HL-60 (cell line): ENCODE data around the gene JAML.
"Not testable (repeated sequence)": the region's sequence is repeated elsewhere in the genome, so short reads cannot be mapped to it uniquely, and the experiment has no call there.

Experiments
- DNase-seq, 2 experiments: peaks; one replicate each; pipeline ENCODE4 v3.0.0-alpha.2; 2010 to 2020; ENCODE audit warnings: low read depth in 1 of 2, low spot score in 1 of 2
- H3K27ac ChIP-seq: fragments of 250-450 bp; sonication (Bioruptor Pico); replicated peaks from 2 replicates; pipeline ENCODE4 v1.5.1; 2020; ENCODE audit warnings: mild to moderate bottlenecking, moderate library complexity
- H3K27me3 ChIP-seq: fragments of 250-450 bp; sonication (Bioruptor Pico); 2 replicates; pipeline ENCODE4 v1.5.1; 2021; ENCODE audit warnings: mild to moderate bottlenecking, moderate library complexity; ENCODE audit not compliant: insufficient read depth, poor library complexity, severe bottlenecking
- H3K4me3 ChIP-seq: replicated peaks from 2 replicates; pipeline ENCODE4 v1.5.1; 2011; ENCODE audit warnings: mild to moderate bottlenecking, control low read depth, low read length; ENCODE audit not compliant: insufficient read depth
- GABPA ChIP-seq: IDR thresholded peaks from 2 replicates; pipeline ENCODE4 v1.6.1; 2012; ENCODE audit warnings: low read depth
- POLR2AphosphoS5 ChIP-seq: IDR thresholded peaks from 2 replicates; pipeline ENCODE4 v1.6.1; 2012; ENCODE audit warnings: low read depth
- SPI1 ChIP-seq: IDR thresholded peaks from 2 replicates; pipeline ENCODE4 v1.6.1; 2012; ENCODE audit warnings: low read depth, mild to moderate bottlenecking, borderline replicate concordance
- TF ChIP-seq, protein P1 (sequence below): IDR thresholded peaks from one replicate; pipeline ENCODE4 v1.5.1; 2011; ENCODE audit warnings: low read length, control low read depth, inconsistent platforms; ENCODE audit not compliant: insufficient read depth
- TF ChIP-seq, protein P2 (sequence below): IDR thresholded peaks from 2 replicates; pipeline ENCODE4 v1.6.1; 2012; ENCODE audit warnings: low read depth; ENCODE audit not compliant: insufficient replicate concordance

Gene JAML

DNA sequence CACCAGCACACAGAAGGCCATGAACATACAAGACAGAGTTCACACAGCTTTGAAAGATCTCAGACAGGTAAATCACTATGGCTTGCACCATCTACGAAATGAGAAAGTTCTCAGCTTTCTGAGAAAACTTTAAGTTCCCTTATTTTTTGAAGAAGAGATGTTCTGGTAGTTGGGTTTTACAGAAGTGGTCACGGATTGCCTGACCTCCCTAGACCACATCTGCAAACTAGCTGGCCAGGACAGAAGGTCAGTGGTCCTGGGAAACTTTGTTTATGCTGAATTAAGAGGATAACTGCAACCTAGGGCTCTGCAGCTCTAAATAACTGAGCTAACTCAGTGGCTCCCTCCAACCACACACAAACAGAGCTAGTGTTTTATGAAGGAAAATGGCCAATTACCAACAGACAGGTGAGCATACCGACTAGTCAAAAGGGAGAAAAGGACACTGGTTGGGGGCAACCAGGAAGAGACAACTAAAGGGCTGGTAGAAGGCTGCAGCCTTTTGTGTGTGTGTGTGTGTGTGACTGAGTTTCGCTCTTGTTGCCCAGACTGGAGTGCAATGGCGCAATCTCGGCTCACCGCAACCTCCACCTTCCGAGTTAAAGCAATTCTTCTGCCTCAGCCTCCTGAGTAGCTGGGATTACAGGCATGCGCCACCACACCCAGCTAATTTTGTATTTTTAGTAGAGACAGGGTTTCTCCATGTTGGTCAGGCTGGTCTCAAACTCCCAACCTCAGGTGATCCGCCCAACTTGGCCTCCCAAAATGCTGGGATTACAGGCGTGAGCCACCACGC, 39.8 kb downstream of the JAML start:
- Histone ChIP-seq H3K27me3 (no peaks in the 10 kb centered on the region), H3K27ac (peak overlapping the region; percentile 65), H3K4me3 (no peak overlapping the region)
- peak in 1 of 2 experiments; percentile 70 for DNase-seq
- TF ChIP-seq, protein P1, sequence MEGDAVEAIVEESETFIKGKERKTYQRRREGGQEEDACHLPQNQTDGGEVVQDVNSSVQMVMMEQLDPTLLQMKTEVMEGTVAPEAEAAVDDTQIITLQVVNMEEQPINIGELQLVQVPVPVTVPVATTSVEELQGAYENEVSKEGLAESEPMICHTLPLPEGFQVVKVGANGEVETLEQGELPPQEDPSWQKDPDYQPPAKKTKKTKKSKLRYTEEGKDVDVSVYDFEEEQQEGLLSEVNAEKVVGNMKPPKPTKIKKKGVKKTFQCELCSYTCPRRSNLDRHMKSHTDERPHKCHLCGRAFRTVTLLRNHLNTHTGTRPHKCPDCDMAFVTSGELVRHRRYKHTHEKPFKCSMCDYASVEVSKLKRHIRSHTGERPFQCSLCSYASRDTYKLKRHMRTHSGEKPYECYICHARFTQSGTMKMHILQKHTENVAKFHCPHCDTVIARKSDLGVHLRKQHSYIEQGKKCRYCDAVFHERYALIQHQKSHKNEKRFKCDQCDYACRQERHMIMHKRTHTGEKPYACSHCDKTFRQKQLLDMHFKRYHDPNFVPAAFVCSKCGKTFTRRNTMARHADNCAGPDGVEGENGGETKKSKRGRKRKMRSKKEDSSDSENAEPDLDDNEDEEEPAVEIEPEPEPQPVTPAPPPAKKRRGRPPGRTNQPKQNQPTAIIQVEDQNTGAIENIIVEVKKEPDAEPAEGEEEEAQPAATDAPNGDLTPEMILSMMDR, result no peak
- TF ChIP-seq POLR2AphosphoS5, result no peak
- peak; percentile 65 for TF ChIP-seq SPI1
- TF ChIP-seq, protein P2, sequence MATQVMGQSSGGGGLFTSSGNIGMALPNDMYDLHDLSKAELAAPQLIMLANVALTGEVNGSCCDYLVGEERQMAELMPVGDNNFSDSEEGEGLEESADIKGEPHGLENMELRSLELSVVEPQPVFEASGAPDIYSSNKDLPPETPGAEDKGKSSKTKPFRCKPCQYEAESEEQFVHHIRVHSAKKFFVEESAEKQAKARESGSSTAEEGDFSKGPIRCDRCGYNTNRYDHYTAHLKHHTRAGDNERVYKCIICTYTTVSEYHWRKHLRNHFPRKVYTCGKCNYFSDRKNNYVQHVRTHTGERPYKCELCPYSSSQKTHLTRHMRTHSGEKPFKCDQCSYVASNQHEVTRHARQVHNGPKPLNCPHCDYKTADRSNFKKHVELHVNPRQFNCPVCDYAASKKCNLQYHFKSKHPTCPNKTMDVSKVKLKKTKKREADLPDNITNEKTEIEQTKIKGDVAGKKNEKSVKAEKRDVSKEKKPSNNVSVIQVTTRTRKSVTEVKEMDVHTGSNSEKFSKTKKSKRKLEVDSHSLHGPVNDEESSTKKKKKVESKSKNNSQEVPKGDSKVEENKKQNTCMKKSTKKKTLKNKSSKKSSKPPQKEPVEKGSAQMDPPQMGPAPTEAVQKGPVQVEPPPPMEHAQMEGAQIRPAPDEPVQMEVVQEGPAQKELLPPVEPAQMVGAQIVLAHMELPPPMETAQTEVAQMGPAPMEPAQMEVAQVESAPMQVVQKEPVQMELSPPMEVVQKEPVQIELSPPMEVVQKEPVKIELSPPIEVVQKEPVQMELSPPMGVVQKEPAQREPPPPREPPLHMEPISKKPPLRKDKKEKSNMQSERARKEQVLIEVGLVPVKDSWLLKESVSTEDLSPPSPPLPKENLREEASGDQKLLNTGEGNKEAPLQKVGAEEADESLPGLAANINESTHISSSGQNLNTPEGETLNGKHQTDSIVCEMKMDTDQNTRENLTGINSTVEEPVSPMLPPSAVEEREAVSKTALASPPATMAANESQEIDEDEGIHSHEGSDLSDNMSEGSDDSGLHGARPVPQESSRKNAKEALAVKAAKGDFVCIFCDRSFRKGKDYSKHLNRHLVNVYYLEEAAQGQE, result no peak

DNA sequence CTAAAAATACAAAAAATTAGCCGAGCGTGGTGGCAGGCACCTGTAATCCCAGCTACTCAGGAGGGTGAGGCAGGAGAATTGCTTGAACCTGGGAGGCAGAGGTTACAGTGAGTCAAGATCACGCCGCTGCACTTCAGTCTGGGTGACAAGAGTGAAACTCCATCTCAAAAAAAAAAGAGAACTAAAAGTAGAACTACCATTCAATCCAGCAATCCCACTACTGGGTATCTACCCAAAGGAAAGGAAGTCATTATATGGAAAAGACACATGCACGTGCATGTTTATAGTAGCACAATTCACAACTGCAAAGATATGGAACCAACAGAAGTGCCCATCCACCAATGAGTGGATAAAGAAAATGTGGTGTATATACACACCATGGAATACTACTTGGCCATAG, 41.1 kb downstream of the JAML start:
- DNase-seq, H3K4me3 ChIP-seq, H3K27ac ChIP-seq, H3K27me3 ChIP-seq: not testable (repeated sequence)

DNA sequence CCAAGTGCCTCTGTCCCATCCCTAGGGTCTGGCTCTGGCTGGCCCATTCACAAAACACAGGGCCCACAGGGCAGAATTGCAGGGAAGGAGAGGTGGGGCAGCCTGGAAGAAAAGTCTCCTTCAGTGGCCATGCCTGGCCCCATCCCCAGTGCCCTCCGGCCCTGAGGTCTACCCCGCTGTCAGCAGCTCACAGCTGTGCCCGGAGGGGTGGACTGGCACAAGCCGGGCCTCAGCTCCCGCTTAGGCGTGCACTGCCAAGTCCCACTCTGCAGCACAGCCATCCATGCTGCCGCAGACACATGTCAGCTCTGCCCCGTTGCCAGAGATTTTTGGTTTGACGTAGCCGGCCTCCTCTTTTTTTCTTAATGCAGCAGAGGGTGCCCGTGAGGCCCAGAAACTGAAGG, 44.5 kb downstream of the JAML start:
- no peak for TF ChIP-seq SPI1
- TF ChIP-seq GABPA, result no peak
- no peak for TF ChIP-seq POLR2AphosphoS5
- TF ChIP-seq, protein P2, result no peak
- TF ChIP-seq, protein P1, result no peak
- Histone ChIP-seq H3K27me3 (no peaks in the 10 kb centered on the region), H3K27ac (no peak overlapping the region), H3K4me3 (no peak overlapping the region)
- no peak for DNase-seq

DNA sequence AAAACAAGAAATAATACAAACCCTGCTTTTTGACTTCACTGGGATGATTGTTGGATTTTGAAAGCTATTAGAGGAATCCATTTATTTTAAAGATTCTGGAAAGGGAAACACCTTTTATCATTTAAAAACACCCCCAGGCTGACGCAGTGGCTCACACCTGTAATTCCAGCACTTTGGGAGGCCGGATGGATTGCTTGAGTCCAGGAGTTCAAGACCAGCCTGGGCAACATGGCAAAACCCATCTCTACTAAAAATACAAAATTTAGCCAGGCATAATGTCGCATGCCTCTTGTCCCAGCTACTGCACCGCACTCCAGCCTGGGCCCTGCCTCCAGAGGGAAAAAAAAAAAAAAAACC, 48.1 kb downstream of the JAML start:
- H3K27ac ChIP-seq, result no peak overlapping the region
- H3K4me3 ChIP-seq, result no peak overlapping the region
- DNase-seq, result no peak
- no peak for TF ChIP-seq SPI1
- TF ChIP-seq, protein P1, result no peak
- TF ChIP-seq GABPA, result no peak
- no peak for TF ChIP-seq POLR2AphosphoS5
- TF ChIP-seq, protein P2, result no peak
- H3K27me3 ChIP-seq, result no peaks in the 10 kb centered on the region
